HUES64 (cell line): ENCODE data around the gene PCYT1A.
A peak's percentile ranks its signal among the peaks of the same experiment; 100 is the strongest.

Experiments used
- H3K27ac ChIP-seq: 2 replicates; pipeline ENCODE4 v1.7.0; 2013; ENCODE audit warnings: low read depth, low read length, inconsistent platforms
- H3K27me3 ChIP-seq: 2 replicates; pipeline ENCODE4 v1.6.1; 2013; ENCODE audit warnings: mild to moderate bottlenecking, low read length; ENCODE audit not compliant: insufficient read depth
- H3K36me3 ChIP-seq: 2 replicates; pipeline ENCODE4 v1.6.1; 2013; ENCODE audit warnings: mild to moderate bottlenecking, low read length; ENCODE audit not compliant: insufficient read depth
- H3K4me1 ChIP-seq: 2 replicates; pipeline ENCODE4 v1.6.1; 2013; ENCODE audit warnings: mild to moderate bottlenecking, low read length, moderate library complexity; ENCODE audit not compliant: insufficient read depth
- H3K4me3 ChIP-seq: 2 replicates; pipeline ENCODE4 v1.5.1; 2013; ENCODE audit warnings: mild to moderate bottlenecking, low read length, moderate library complexity
- H3K9ac ChIP-seq: 2 replicates; pipeline ENCODE4 v1.6.1; 2013; ENCODE audit warnings: mild to moderate bottlenecking, low read depth, low read length
- H3K9me3 ChIP-seq: 2 replicates; pipeline ENCODE4 v1.6.1; 2013; ENCODE audit warnings: low read depth, low read length; ENCODE audit not compliant: insufficient read depth
- WGBS: fragments of 150-250, 120-280 bp; methylation state at CpG from one replicate; pipeline ENCODE4 v1.1.7; 2013; ENCODE audit warnings: missing lambda C conversion rate; 5-methylcytosine and 5-hydroxymethylcytosine counted together

The PCYT1A gene

GRCh38 chr3:196219970-196220311 is 67.6 kb downstream of the PCYT1A start:
- Histone ChIP-seq H3K4me3 (no peak overlapping the region), H3K27me3 (no peaks in the 10 kb centered on the region; the same call in 1 of the 2 replicates), H3K4me1 (peaks cover 5% of the 10 kb centered on the region; the same call in 1 of the 2 replicates), H3K9ac (no peak overlapping the region), H3K27ac (no peak overlapping the region), H3K36me3 (no peaks in the 10 kb centered on the region), H3K9me3 (no peaks in the 10 kb centered on the region)
- 87% methylated on average over 19 of the region's 19 CpGs for WGBS

DNA sequence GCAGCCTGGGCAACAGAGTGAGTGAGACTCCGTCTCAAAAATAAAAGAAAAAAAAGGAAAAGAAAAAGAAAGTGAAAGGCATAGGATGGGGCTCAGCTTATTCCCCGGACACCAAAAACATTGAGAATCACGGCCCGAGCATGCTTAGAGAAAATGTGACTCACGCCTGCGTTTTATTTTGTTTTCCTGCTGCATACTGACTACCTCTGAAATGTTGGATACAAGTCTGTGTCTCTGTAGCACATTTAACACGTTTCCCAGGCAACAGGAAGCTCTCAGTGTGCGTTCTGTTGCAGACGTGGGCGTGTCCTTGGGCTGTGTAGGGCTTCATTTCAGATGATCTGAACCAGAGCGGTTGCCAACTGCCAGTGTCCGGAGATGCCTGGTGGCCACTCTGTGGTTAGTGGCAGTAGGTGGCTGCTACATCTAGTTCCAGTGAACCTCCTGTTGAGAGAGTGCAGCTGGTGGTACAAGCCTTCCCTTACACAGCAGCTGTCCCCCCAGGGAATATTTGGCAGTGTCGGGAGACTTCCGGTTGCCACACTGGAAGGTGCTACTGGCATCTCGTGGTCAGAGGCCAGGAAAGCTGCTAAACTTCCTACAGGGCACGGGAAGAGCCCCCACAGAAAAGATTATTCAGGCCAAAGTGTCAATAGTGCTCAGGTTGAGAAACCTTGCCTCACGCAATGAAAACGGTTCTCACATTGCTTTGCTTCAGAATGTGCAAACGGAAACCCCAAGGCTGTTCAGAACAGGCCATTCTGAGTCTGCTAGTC is 68.1 kb downstream of the PCYT1A start:
- H3K9ac ChIP-seq, result no peak overlapping the region
- no peak overlapping the region for H3K27ac ChIP-seq
- 79% methylated on average over 19 of the region's 19 CpGs for WGBS
- no peaks in the 10 kb centered on the region; the same call in 1 of the 2 replicates for H3K27me3 ChIP-seq
- no peak overlapping the region for H3K4me3 ChIP-seq
- H3K36me3 ChIP-seq, result no peaks in the 10 kb centered on the region
- H3K9me3 ChIP-seq, result no peaks in the 10 kb centered on the region
- H3K4me1 ChIP-seq, result peaks cover 5% of the 10 kb centered on the region; the same call in 1 of the 2 replicates

DNA sequence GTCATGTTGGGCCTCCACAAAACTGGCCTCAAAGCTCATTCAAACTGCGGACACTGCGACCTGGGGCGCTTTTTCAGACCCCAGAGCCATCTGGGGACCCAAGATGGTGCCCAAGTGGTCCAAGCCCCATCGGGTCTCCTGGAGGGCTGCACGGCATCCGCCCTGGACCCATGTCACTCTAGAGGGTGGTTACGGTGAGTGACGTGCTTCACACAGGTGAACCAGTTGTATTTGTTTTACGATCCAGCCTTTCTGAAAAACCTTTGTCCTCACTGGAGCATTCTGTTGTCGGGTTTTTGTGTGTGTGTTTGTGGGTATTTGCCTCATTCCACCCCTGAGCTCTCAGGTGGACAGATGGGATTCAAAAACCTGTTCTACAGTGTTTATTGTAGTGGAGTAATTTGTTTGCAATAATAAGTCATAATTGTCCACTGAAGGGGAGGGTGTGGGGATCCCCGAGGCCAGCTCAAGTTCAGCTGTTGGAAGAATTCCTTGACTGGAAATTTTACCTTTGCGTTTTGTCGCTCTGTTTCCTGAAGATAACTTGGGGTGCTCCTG is 69.3 kb downstream of the PCYT1A start:
- WGBS, result 96% methylated on average over 13 of the region's 13 CpGs
- Histone ChIP-seq H3K27ac (no peak overlapping the region), H3K4me3 (no peak overlapping the region), H3K9me3 (no peaks in the 10 kb centered on the region), H3K27me3 (no peaks in the 10 kb centered on the region; the same call in 1 of the 2 replicates), H3K36me3 (no peaks in the 10 kb centered on the region), H3K4me1 (peaks cover 5% of the 10 kb centered on the region; the same call in 1 of the 2 replicates), H3K9ac (no peak overlapping the region)

DNA sequence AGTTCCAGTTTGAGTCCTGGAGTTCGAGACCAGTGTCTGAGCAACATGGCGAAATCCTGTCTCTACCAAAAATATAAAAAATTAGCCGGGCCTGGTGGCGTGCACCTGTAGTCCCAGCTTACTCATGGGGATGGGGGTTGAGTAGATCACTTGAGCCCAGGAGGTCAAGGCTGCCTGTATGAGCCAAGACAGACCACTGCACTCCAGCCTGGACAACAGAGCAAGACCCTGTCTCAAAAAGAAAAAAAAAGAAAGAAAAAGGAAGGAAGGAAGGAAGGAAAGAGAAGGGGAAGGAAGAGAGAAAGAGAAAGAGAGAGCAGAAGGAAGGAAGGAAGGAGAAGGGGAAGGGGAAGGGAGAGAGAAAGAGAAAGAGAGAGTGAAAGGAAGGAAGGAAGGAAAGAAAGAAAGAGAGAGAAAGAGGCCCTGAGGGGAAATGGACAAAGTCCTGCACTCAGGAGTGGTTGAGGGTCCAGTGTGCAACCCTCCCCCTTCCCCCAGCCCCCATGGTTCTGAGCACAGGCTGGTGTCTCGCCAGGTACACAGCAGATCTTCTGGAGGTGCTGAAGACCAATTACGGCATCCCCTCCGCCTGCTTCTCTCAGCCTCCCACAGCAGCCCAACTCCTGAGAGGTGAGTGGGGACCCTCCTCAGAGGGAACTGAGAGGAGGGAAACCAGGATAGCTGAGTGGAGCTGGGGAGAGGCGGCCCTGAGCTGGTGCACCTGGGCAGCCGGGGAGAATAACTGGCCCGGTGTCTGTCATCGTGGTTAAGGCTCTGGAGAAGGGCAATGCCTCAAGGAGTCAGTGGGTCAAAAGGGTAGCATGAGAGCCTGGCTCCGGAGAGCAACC is 70.0 kb downstream of the PCYT1A start:
- no peak overlapping the region for H3K9ac ChIP-seq
- 95% methylated on average over 12 of the region's 12 CpGs for WGBS
- H3K4me3 ChIP-seq, result no peak overlapping the region
- no peaks in the 10 kb centered on the region; the same call in 1 of the 2 replicates for H3K27me3 ChIP-seq
- no peak overlapping the region for H3K27ac ChIP-seq
- peaks cover 5% of the 10 kb centered on the region; the same call in 1 of the 2 replicates for H3K4me1 ChIP-seq
- no peaks in the 10 kb centered on the region for H3K36me3 ChIP-seq
- no peaks in the 10 kb centered on the region for H3K9me3 ChIP-seq

DNA sequence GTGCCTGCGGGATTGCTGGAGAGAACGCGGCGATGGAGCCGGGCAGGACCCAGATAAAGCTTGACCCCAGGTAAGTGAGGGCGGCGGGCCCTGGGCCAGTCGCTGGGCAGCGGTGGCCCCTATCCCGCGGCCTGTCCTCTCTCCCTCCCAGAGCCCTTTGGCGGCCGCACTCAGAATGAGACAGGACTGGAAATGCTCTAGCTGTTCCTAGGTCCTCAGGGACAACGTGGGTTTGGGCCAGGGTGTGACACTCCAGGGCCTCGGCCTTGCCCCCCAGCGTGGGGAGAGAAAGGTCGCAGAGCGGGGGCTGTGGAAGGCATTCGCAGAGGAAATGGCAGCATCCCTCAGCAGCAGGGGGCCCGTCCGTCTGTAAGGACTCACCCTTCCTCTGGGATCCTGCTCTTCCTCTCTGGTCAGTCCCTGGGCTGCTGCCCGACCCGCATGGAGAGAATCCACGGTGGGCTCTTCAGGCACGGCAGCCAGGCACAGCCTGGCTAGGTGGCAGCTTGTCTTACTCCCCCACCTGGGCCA is 70.8 kb downstream of the PCYT1A start:
- H3K36me3 ChIP-seq, result no peaks in the 10 kb centered on the region
- peak overlapping the region; percentile 40 for H3K4me3 ChIP-seq
- 41% methylated on average over 25 of the region's 25 CpGs for WGBS
- H3K27me3 ChIP-seq, result no peaks in the 10 kb centered on the region; the same call in 1 of the 2 replicates
- no peak overlapping the region for H3K27ac ChIP-seq
- peaks cover 5% of the 10 kb centered on the region; the same call in 1 of the 2 replicates for H3K4me1 ChIP-seq
- no peak overlapping the region for H3K9ac ChIP-seq
- no peaks in the 10 kb centered on the region for H3K9me3 ChIP-seq

GRCh38 chr3:196216089-196216564 is 71.4 kb downstream of the PCYT1A start, which contains the start of gene SLC51A:
Gene SLC51A, plus strand, starts transcription at chr3:196216534. Its CDS starts 179 bp downstream, at chr3:196216713.
- peaks cover 5% of the 10 kb centered on the region; the same call in 1 of the 2 replicates for H3K4me1 ChIP-seq
- H3K9ac ChIP-seq, result no peak within 1 kb of the TSS
- H3K27me3 ChIP-seq, result no peaks in the 10 kb centered on the region; the same call in 1 of the 2 replicates
- no peaks in the 10 kb centered on the region for H3K9me3 ChIP-seq
- WGBS, result 61% methylated on average over 15 of the region's 15 CpGs
- H3K36me3 ChIP-seq, result no peaks in the 10 kb centered on the region
- H3K27ac ChIP-seq, result no peak within 1 kb of the TSS
- H3K4me3 ChIP-seq, result peak within 1 kb of the TSS; percentile 40

DNA sequence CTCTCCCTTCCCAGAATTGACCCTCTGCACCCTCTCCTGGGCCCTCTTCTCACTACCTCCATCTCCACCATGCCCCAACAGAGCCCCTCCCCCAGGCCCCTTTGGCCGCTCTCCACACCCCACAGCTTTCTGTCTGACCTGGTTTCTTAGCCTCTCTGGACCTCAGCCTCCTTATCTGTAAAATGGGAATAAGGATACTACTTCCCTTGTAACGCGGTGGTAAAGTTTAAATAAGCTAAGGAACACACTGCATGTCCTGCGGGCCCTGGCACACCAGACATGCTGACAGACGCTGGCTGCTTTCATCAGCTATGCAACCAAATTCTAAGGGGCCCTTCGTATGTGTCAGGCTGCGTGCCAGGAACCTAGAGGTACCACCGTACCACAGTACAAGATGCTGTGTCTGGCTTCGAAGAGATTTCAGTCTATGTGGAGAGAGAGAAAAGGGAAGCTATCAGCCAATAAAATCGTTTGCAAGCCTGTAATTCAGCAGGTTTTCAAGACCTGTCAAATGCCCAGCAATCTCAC is 72.0 kb downstream of the PCYT1A start:
- Histone ChIP-seq H3K4me1 (peaks cover 5% of the 10 kb centered on the region; the same call in 1 of the 2 replicates), H3K27ac (no peak overlapping the region), H3K4me3 (no peak overlapping the region), H3K36me3 (no peaks in the 10 kb centered on the region), H3K9me3 (no peaks in the 10 kb centered on the region), H3K9ac (no peak overlapping the region), H3K27me3 (no peaks in the 10 kb centered on the region; the same call in 1 of the 2 replicates)
- 85% methylated on average over 10 of the region's 10 CpGs for WGBS

DNA sequence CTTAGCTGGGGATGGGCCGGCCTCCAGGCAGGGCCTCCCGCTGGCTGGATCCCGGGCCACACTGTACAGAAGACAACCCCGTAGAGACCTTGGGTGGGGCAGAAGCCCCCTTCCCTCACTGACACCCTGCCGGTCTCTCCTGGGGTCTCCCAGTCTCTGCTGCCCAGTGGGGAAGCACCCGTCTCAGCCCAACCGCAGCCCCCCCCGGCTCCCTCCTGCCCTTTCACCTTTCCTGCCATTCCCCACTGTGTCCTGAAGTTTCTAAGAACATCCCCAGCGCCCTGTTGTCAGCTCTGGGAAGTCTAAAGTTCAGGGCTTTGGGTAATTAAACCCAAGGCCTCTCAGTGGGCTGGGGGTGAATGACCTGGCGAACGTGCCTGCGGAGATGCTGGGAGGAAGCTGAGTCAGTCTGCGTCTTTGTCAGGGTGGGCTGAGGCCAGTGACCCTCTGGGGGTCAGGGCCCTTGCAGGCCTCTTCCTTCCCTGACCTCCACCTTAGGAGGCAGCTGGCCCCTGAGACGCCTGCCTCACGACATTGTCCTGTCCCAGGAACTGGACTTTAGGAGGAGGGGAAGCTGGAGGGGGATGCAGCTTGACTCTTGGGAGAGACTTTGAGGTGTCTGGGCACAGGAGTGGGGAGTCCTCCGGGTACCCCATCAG is 72.6 kb downstream of the PCYT1A start:
- Histone ChIP-seq H3K9ac (no peak overlapping the region), H3K36me3 (no peaks in the 10 kb centered on the region), H3K27ac (no peak overlapping the region), H3K27me3 (no peaks in the 10 kb centered on the region; the same call in 1 of the 2 replicates), H3K9me3 (no peaks in the 10 kb centered on the region), H3K4me3 (no peak overlapping the region), H3K4me1 (peaks cover 5% of the 10 kb centered on the region; the same call in 1 of the 2 replicates)
- whole genome bisulfite sequencing, result 82% methylated on average over 16 of the region's 16 CpGs

- H3K27me3 ChIP-seq, result peaks cover 10% of the 10 kb centered on the region
- H3K36me3 ChIP-seq, result no peaks in the 10 kb centered on the region
- H3K9ac ChIP-seq, result no peak within 1 kb of the TSS
- 79% methylated on average over 22 of the region's 23 CpGs for WGBS
- H3K4me1 ChIP-seq, result 0 out of 2 replicates have a peak, but pooled peaks cover 2% of the 10 kb centered on the region
- no peak within 1 kb of the TSS for H3K27ac ChIP-seq
- no peaks in the 10 kb centered on the region for H3K9me3 ChIP-seq
- H3K4me3 ChIP-seq, result no peak within 1 kb of the TSS
Measured at GRCh38 chr3:196210673-196211556, 76.6 kb downstream of the PCYT1A start, which contains the start of gene ZDHHC19. Gene ZDHHC19, minus strand, starts transcription at chr3:196211400. Its CDS starts 85 bp downstream, at chr3:196211315.
